HG03520 (cell line): ENCODE measurements around the gene CLEC16A.
"Not testable (repeated sequence)": the region's sequence is repeated elsewhere in the genome, so short reads cannot be mapped to it uniquely, and the experiment has no call there.

ENCODE experiments used
- ATAC-seq: cut with Tn5 transposase; IDR thresholded peaks from one replicate; pipeline ENCODE4 v1.9.1; 2021; ENCODE audit warnings: mild to moderate bottlenecking, moderate library complexity; ENCODE audit not compliant: unreplicated experiment

The CLEC16A gene

GRCh38 chr16:10923146-10923649 is 21.2 kb upstream of the CLEC16A start:
- no peak for ATAC-seq

- ATAC-seq, result no peak
Observed at GRCh38 chr16:10923650-10924214, 20.6 kb upstream of the CLEC16A start.

DNA sequence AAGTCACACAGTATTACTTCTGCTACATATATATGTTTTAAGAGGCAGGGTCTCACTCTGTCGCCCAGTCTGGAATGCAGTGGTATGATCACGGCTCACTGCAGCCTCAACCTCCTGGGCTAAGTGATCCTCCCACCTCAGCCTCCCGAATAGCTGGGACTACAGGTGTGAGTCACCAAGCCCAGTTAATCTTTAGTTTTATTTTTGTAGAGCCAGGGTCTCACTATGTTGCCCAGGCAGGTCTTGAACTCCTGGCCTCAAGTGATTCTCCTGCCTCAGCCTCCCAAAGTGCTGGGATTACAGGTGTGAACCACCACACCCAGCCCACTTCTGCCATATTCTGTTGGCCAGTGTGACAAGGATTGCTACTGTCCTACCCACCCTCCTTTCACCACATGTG is 19.1 kb upstream of the CLEC16A start:
- ATAC-seq, result not testable (repeated sequence)

GRCh38 chr16:10926094-10926493 is 18.3 kb upstream of the CLEC16A start:
- no peak for ATAC-seq

DNA sequence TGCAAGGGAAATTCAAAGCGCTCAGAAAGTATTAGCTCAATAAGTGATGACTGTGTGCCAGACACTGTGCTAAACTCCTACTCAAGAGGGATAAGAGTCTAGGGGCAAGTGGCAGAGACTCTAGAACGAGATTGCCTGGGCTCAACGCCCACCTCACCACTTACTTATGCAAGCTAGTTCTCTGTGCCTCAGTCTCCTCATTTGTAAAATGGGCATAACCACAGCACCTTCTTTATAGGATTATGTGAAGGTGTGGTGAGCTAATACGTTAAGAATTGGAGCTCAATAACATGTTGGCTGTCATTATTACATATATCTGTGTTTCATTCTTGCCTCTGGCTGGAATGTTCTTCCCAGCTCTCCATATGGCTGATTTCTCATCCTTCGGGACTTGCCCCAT is 17.5 kb upstream of the CLEC16A start:
- no peak for ATAC-seq

GRCh38 chr16:10927497-10928112 is 16.8 kb upstream of the CLEC16A start:
- no peak for ATAC-seq

DNA sequence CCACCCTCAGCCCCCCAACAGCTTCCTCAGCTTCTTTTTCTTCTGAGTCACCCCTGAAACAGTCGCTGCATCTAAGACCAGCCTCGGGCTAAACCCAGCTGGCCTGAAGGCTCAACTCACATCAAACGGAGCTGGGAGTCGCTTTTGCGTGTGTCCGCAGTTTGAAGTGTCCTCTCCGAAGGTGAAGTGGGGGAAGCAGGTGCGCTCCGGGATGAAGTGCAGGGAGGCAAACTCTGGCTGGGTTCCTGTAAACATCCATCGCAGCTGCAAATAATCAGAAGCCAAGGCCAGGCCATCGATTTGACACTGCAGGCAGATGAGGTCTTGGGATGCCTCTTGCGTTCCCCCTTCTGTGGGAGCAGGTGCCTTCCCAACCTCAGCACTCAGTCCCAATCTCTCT is 15.3 kb upstream of the CLEC16A start:
- ATAC-seq, result not testable (repeated sequence)

- no peak for ATAC-seq
Observed at GRCh38 chr16:10929853-10930754, 14.3 kb upstream of the CLEC16A start.

GRCh38 chr16:10930755-10931093 is 13.6 kb upstream of the CLEC16A start:
- no peak for ATAC-seq

DNA sequence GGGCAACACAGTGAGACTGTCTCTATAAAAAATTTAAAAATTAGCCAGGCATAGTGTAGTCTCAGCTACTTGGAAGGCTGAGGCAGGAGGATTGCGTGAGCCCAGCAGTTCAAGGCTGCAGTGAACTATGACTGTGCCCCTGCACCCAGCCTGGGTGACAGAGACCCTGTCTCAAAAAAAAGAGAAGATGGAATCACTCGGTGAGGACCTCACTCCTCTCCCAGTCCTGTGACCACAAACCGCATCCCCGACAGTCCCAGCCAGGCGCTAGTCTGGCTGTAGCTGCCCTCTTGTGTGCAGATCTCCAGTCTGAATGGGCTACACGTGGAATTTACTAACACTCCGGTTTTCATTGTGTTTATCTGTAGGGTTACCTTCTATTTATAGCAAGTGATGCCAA is 13.2 kb upstream of the CLEC16A start:
- no peak for ATAC-seq

GRCh38 chr16:10931977-10932632 is 12.3 kb upstream of the CLEC16A start:
- no peak for ATAC-seq

- ATAC-seq, result no peak
Observed at GRCh38 chr16:10932959-10933710, 11.2 kb upstream of the CLEC16A start.

GRCh38 chr16:10933865-10934264 is 10.5 kb upstream of the CLEC16A start:
- no peak for ATAC-seq

GRCh38 chr16:10934325-10935107 is 9.8 kb upstream of the CLEC16A start:
- ATAC-seq, result no peak

DNA sequence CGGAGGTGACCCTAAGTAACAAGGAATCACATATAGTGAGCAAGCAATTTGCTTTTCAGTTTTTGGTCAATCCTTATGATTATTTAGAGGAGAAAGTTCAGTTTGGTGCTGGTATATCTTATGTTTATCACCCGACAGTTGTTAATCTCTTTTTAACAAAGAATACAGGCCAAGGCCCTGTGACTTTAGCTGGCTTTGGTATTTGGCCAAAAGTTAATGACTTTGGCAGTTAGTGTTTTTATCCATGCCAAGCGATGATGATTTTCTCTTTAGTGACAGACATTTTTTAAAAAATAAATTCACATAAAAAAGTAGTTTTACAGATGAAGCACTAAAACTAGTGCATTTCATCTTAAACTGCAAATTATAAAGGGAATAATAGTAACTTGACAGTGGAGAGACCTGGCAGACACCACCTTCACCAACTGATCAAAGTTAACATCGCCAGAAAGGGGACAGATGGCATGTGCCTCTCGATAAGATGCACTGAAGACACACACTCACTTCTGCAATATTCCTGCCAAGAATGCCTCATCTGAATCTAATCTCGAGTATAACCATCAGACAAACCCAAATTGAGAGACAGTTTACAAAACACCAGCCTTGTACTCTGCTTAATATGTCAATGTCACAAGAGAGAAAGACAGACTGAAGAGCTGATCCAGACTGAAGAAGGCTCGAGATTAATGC is 9.0 kb upstream of the CLEC16A start:
- no peak for ATAC-seq

- no peak for ATAC-seq
Observed at GRCh38 chr16:10936272-10936984, 7.9 kb upstream of the CLEC16A start.

GRCh38 chr16:10937068-10937859 is 7.1 kb upstream of the CLEC16A start:
- no peak for ATAC-seq

GRCh38 chr16:10938321-10938720 is 6.0 kb upstream of the CLEC16A start:
- no peak for ATAC-seq
